GM12878 (cell line): ENCODE results near the gene FLAD1. TPM values are rescaled to one million over a fixed set of nuclear protein-coding genes. Genes with fewer than 3 reads are reported as not detected.

Source experiments
- BMI1 ChIP-seq: fragments of 450-650 bp; IDR thresholded peaks from 2 replicates; pipeline ENCODE4 v1.6.1; 2016; ENCODE audit warnings: mild to moderate bottlenecking, moderate library complexity, borderline replicate concordance
- CHD2 ChIP-seq: IDR thresholded peaks from 2 replicates; pipeline ENCODE4 v1.6.1; 2011; ENCODE audit warnings: low read depth, low read length, improper control_type of control experiment, borderline replicate concordance
- EP300 ChIP-seq, 2 experiments: fragments of 150-350 bp in 1 of 2; IDR thresholded peaks; 2 replicates each; pipeline ENCODE4 v1.6.1; 2011 to 2012; ENCODE audit warnings: low read depth in 2 of 2, low read length in 2 of 2, borderline replicate concordance in 1 of 2, improper control_type of control experiment in 1 of 2, inconsistent platforms in 1 of 2; ENCODE audit not compliant: control insufficient read depth in 1 of 2
- LARP7 ChIP-seq: fragments of 450-650 bp; IDR thresholded peaks from 2 replicates; pipeline ENCODE4 v1.6.1; 2017; ENCODE audit warnings: mild to moderate bottlenecking
- NR2C1 ChIP-seq: fragments of 450-650 bp; IDR thresholded peaks from 2 replicates; pipeline ENCODE4 v1.6.1; 2017; ENCODE audit warnings: antibody characterized with exemption, mild to moderate bottlenecking, moderate library complexity
- POLR2A ChIP-seq: IDR thresholded peaks from 2 replicates; pipeline ENCODE4 v1.6.1; 2011; ENCODE audit warnings: low read depth, mild to moderate bottlenecking, low read length
- RAD21 ChIP-seq: IDR thresholded peaks from 2 replicates; pipeline ENCODE4 v1.6.1; 2011; ENCODE audit warnings: mild to moderate bottlenecking, low read depth, low read length, moderate library complexity; ENCODE audit not compliant: insufficient read depth
- RELB ChIP-seq: fragments of 450-650 bp; IDR thresholded peaks from 2 replicates; pipeline ENCODE4 v1.6.1; 2017; ENCODE audit warnings: low read depth, mild to moderate bottlenecking, moderate library complexity
- SKIL ChIP-seq: fragments of 450-650 bp; IDR thresholded peaks from 2 replicates; pipeline ENCODE4 v1.6.1; 2017; ENCODE audit warnings: mild to moderate bottlenecking, low read depth, inconsistent platforms; ENCODE audit not compliant: poor library complexity, severe bottlenecking
- SRF ChIP-seq, 2 experiments: IDR thresholded peaks; 2 replicates each; pipeline ENCODE4 v1.6.1; 2011; ENCODE audit warnings: low read depth in 2 of 2, low read length in 2 of 2, mild to moderate bottlenecking in 1 of 2, moderate library complexity in 1 of 2
- TBL1XR1 ChIP-seq: IDR thresholded peaks from 2 replicates; pipeline ENCODE4 v1.6.1; 2012; ENCODE audit warnings: low read depth, low read length, improper control_type of control experiment
- TCF3 ChIP-seq: IDR thresholded peaks from 2 replicates; pipeline ENCODE4 v1.6.1; 2012; ENCODE audit warnings: low read depth, mild to moderate bottlenecking, low read length, borderline replicate concordance; ENCODE audit not compliant: insufficient read depth
- ZNF592 ChIP-seq: fragments of 450-650 bp; IDR thresholded peaks from 2 replicates; pipeline ENCODE4 v1.6.1; 2017; ENCODE audit warnings: mild to moderate bottlenecking, moderate library complexity
- polyA plus RNA-seq, 11 experiments: library from polyadenylated mRNA; depleted of rRNA in 4 of 11; unstranded in 6 of 11; stranded (reverse) in 5 of 11; fragments of >200 nt; fragmentation: Nextera tagmentation in 4 of 11; fragmentation: Illumina TruSeq in 1 of 11; extraction: Ambion mirVana in 4 of 11; extraction: Trizol in 1 of 11; gene quantifications; 1 replicate in 1 of 11; 2 replicates in 10 of 11; pipeline versions ENCODE4 v1.2.1 to v1.2.3, GENCODE V29; 2011 to 2016; ENCODE audit warnings: inconsistent platforms in 2 of 11, missing spikeins in 2 of 11, low read depth in 1 of 11
- total RNA-seq, 4 experiments: library from RNA; depleted of rRNA in 3 of 4; stranded (reverse); fragments of >200 nt in 3 of 4; fragmentation: Illumina TruSeq in 1 of 4; extraction: Trizol in 1 of 4; gene quantifications; 2 replicates each; pipeline versions ENCODE4 v1.2.1 to v1.2.3, GENCODE V29; 2013 to 2021
- TF ChIP-seq, protein P1 (sequence below): fragments of 450-650 bp; IDR thresholded peaks from 2 replicates; pipeline ENCODE4 v1.6.1; 2016; ENCODE audit warnings: mild to moderate bottlenecking, moderate library complexity, borderline replicate concordance

FLAD1 gene
- total and polyA plus RNA-seq, 10 of the 15 experiments (the other 5 are each of a cell fraction or from before 2014, with no cell fraction given) = 22.9 to 93.4 (median 56.6) TPM

DNA sequence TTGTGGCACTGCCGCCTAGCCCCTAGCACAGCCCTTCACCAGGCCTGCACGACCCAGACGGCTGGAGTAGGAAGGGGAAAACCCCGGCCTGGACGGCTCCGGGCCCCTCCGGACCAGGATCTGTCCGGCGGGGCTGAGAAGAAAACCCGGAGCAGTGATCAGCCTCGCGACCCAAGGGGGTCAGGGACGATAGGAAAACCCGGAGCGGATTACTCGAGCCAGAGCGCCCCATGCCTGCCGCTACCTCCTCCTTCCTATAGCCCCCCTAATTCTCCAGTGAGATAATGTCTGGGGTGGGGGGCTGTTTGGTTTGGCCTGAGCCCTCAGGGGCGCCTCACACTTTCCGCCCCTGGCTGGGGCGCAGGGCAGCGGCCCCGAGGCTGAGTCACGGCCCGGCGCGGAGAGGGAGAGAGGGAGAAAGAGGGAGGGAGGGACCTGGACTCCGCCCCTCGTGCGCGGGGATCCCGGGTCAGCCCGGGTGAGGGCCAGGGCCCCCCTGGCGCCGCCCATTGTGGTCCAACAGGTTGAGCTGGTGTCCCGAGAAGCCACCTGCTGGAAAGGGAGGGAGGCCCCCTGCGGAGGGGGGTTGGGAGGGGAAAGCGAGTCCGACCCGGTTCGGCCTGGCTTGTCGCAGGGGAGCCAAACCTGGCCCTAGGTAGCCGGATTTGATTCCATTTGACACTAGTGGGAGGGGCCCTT, 17.7 kb downstream of the FLAD1 start (continued):
- TF ChIP-seq, protein P1, sequence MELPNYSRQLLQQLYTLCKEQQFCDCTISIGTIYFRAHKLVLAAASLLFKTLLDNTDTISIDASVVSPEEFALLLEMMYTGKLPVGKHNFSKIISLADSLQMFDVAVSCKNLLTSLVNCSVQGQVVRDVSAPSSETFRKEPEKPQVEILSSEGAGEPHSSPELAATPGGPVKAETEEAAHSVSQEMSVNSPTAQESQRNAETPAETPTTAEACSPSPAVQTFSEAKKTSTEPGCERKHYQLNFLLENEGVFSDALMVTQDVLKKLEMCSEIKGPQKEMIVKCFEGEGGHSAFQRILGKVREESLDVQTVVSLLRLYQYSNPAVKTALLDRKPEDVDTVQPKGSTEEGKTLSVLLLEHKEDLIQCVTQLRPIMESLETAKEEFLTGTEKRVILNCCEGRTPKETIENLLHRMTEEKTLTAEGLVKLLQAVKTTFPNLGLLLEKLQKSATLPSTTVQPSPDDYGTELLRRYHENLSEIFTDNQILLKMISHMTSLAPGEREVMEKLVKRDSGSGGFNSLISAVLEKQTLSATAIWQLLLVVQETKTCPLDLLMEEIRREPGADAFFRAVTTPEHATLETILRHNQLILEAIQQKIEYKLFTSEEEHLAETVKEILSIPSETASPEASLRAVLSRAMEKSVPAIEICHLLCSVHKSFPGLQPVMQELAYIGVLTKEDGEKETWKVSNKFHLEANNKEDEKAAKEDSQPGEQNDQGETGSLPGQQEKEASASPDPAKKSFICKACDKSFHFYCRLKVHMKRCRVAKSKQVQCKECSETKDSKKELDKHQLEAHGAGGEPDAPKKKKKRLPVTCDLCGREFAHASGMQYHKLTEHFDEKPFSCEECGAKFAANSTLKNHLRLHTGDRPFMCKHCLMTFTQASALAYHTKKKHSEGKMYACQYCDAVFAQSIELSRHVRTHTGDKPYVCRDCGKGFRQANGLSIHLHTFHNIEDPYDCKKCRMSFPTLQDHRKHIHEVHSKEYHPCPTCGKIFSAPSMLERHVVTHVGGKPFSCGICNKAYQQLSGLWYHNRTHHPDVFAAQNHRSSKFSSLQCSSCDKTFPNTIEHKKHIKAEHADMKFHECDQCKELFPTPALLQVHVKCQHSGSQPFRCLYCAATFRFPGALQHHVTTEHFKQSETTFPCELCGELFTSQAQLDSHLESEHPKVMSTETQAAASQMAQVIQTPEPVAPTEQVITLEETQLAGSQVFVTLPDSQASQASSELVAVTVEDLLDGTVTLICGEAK = peak; percentile 78; the same call in 1 of the 2 replicates
- TF ChIP-seq NR2C1 (peak; percentile 50), TBL1XR1 (no peak), LARP7 (peak; percentile 69), BMI1 (no peak), RAD21 (no peak), CHD2 (0 out of 2 replicates have a peak, but pooled peaks have one; percentile 41), POLR2A (peak; percentile 63; the same call in 1 of the 2 replicates), SKIL (peak; percentile 50), TCF3 (0 out of 2 replicates have a peak, but pooled peaks have one; percentile 16), RELB (peak; percentile 100), EP300 (IDR thresholded peaks at IDR 0.05; ENCODE audit: borderline replicate concordance in 1 of 2, control insufficient read depth in 1 of 2, low read depth in 2 of 2, low read length in 2 of 2) (no peak), SRF (IDR thresholded peaks at IDR 0.05; ENCODE audit: low read depth in 2 of 2, low read length in 2 of 2) (0 out of 4 replicates have a peak, but pooled peaks of 1 of the 2 experiments have one; percentile 53), ZNF592 (no peak)
